ENCODE measurements around the gene MARCHF2.

- TF ChIP-seq CTCF (IDR thresholded peaks at IDR 0.05): no peak
- no peak for TF ChIP-seq POLR2AphosphoS5 (IDR thresholded peaks at IDR 0.05)
- TF ChIP-seq POLR2A (IDR thresholded peaks at IDR 0.05): no peak
- TF ChIP-seq EP300 (IDR thresholded peaks at IDR 0.05): no peak
Observed at GRCh38 chr19:8486661-8487136, 73.6 kb downstream of the MARCHF2 start.
